Breast epithelium (tissue), 4 donors: ENCODE results near the gene BMP10. TPM values are rescaled to one million over a fixed set of nuclear protein-coding genes. Genes with fewer than 3 reads are reported as not detected.

Experiments used
- DNase-seq, 2 donors: peaks; one replicate each; pipeline ENCODE4 v3.0.0-alpha.2; 2019; ENCODE audit warnings: low spot score in 2 of 2
- H3K27ac ChIP-seq, 2 donors: fragments of 200-600 bp; sonication (generic) in 1 of 2; one replicate each; pipeline ENCODE4 v1.5.1; 2016 to 2019; ENCODE audit warnings: mild to moderate bottlenecking in 1 of 2
- H3K27me3 ChIP-seq, 2 donors: fragments of 200-600 bp; sonication (generic) in 1 of 2; one replicate each; pipeline versions ENCODE4 v1.5.1 to v1.6.0; 2017 to 2019; ENCODE audit warnings: control low read depth in 1 of 2, mild to moderate bottlenecking in 1 of 2
- H3K36me3 ChIP-seq: fragments of 200-600 bp; one replicate; pipeline ENCODE4 v1.5.1; 2019
- H3K4me1 ChIP-seq, 2 donors: fragments of 200-600 bp; sonication (generic); one replicate each; pipeline ENCODE4 v1.5.1; 2016 to 2019; ENCODE audit warnings: control low read depth in 1 of 2
- H3K4me3 ChIP-seq, 3 donors: fragments of 200-600 bp; sonication (generic); 1 replicate in 2 of 3; 2 replicates in 1 of 3; pipeline ENCODE4 v1.5.1; 2016 to 2019; ENCODE audit warnings: mild to moderate bottlenecking in 3 of 3, moderate library complexity in 2 of 3
- H3K9me3 ChIP-seq, 2 donors: fragments of 200-600 bp; sonication (generic) in 1 of 2; one replicate each; pipeline ENCODE4 v1.5.1; 2016 to 2019; ENCODE audit warnings: control low read depth in 1 of 2
- CTCF ChIP-seq, 3 donors: fragments of 450-650 bp; IDR thresholded peaks; one replicate each; pipeline ENCODE4 v1.5.1; 2016 to 2017; ENCODE audit warnings: antibody characterized with exemption in 3 of 3, mild to moderate bottlenecking in 3 of 3, moderate library complexity in 3 of 3
- POLR2A ChIP-seq: fragments of 450-650 bp; IDR thresholded peaks from one replicate; pipeline ENCODE4 v1.6.1; 2016; ENCODE audit warnings: antibody characterized with exemption, mild to moderate bottlenecking, moderate library complexity
- POLR2AphosphoS5 ChIP-seq, 3 donors: sonication (generic); formaldehyde crosslinking; IDR thresholded peaks; one replicate each; pipeline ENCODE4 v1.6.1; 2017; ENCODE audit warnings: antibody characterized with exemption in 3 of 3
- intact Hi-C: fragments of 100-400 bp; cut with DNase I; formaldehyde crosslinking; loops from one replicate; pipeline ENCODE4 v1.15.1; 2023; ENCODE audit warnings: low total_unique reads
- total RNA-seq, 3 donors: library from RNA; depleted of rRNA; stranded (reverse); fragments of >200 nt; gene quantifications; one replicate each; pipeline ENCODE4 v1.1.0, GENCODE V29; 2016

BMP10 gene
- total RNA-seq, 3 donors from 2014 or later: not detected

- TF ChIP-seq CTCF (IDR thresholded peaks at IDR 0.05): no peak
- TF ChIP-seq POLR2AphosphoS5 (IDR thresholded peaks at IDR 0.05): no peak
- no peak for TF ChIP-seq POLR2A
- H3K27me3 ChIP-seq: no peaks in the 10 kb centered on the region
- intact Hi-C loops: no loop called here
- DNase-seq: no peak
- no peak overlapping the region for H3K4me3 ChIP-seq
- no peak overlapping the region for H3K27ac ChIP-seq
- H3K36me3 ChIP-seq: no peaks in the 10 kb centered on the region
- H3K4me1 ChIP-seq: no peaks in the 10 kb centered on the region
- H3K9me3 ChIP-seq: no peaks in the 10 kb centered on the region
Observed at GRCh38 chr2:68870215-68870614, 982 bp downstream of the BMP10 start.

- Histone ChIP-seq H3K9me3 (no peaks in the 10 kb centered on the region), H3K4me1 (no peaks in the 10 kb centered on the region), H3K27me3 (no peaks in the 10 kb centered on the region), H3K4me3 (no peak overlapping the region), H3K36me3 (no peaks in the 10 kb centered on the region), H3K27ac (no peak overlapping the region)
- intact Hi-C loops: no loop called here
- TF ChIP-seq CTCF (IDR thresholded peaks at IDR 0.05) (no peak), POLR2AphosphoS5 (IDR thresholded peaks at IDR 0.05) (no peak), POLR2A (no peak)
- DNase-seq: no peak
Observed at GRCh38 chr2:68865108-68865507, 6.1 kb downstream of the BMP10 start.

GRCh38 chr2:68863996-68864395 lies 7.2 kb downstream of the BMP10 start:
- no peak overlapping the region for H3K27ac ChIP-seq
- H3K4me3 ChIP-seq: no peak overlapping the region
- no peaks in the 10 kb centered on the region for H3K9me3 ChIP-seq
- no peaks in the 10 kb centered on the region for H3K4me1 ChIP-seq
- intact Hi-C loops: no loop called here
- no peak for DNase-seq
- no peaks in the 10 kb centered on the region for H3K27me3 ChIP-seq
- H3K36me3 ChIP-seq: no peaks in the 10 kb centered on the region
- TF ChIP-seq POLR2A: no peak
- TF ChIP-seq POLR2AphosphoS5 (IDR thresholded peaks at IDR 0.05): no peak
- TF ChIP-seq CTCF (IDR thresholded peaks at IDR 0.05): no peak

- intact Hi-C loops: no loop called here
- no peak for TF ChIP-seq POLR2A
- TF ChIP-seq CTCF (IDR thresholded peaks at IDR 0.05): no peak
- no peak for TF ChIP-seq POLR2AphosphoS5 (IDR thresholded peaks at IDR 0.05)
- H3K4me3 ChIP-seq: no peak overlapping the region
- no peaks in the 10 kb centered on the region for H3K27me3 ChIP-seq
- no peaks in the 10 kb centered on the region for H3K36me3 ChIP-seq
- no peak overlapping the region for H3K27ac ChIP-seq
- H3K9me3 ChIP-seq: no peaks in the 10 kb centered on the region
- DNase-seq: no peak
- H3K4me1 ChIP-seq: no peaks in the 10 kb centered on the region
Observed at GRCh38 chr2:68862889-68863288, 8.3 kb downstream of the BMP10 start.

- DNase-seq: no peak
- Histone ChIP-seq H3K4me3 (no peak overlapping the region), H3K36me3 (no peaks in the 10 kb centered on the region), H3K9me3 (no peaks in the 10 kb centered on the region), H3K27me3 (no peaks in the 10 kb centered on the region), H3K4me1 (no peaks in the 10 kb centered on the region), H3K27ac (no peak overlapping the region)
- intact Hi-C loops: no loop called here
- TF ChIP-seq POLR2A (no peak), POLR2AphosphoS5 (IDR thresholded peaks at IDR 0.05) (no peak), CTCF (IDR thresholded peaks at IDR 0.05) (no peak)
Observed at GRCh38 chr2:68861330-68861729, 9.9 kb downstream of the BMP10 start.
